Cardiac septum (tissue), 1 donor: ENCODE results near the gene FN3KRP. TPM values are rescaled to one million over a fixed set of nuclear protein-coding genes. Genes with fewer than 3 reads are reported as not detected.
A peak's percentile ranks its signal among the peaks of the same experiment; 100 is the strongest.
"Not testable (repeated sequence)": the region's sequence is repeated elsewhere in the genome, so short reads cannot be mapped to it uniquely, and the experiment has no call there.

ENCODE experiments used
- DNase-seq: peaks from one replicate; pipeline ENCODE4 v3.0.0-alpha.2; 2020; ENCODE audit warnings: low spot score
- intact Hi-C: fragments of 100-400 bp; cut with DNase I; formaldehyde crosslinking; loops from one replicate; pipeline ENCODE4 v1.14.0; 2022
- total RNA-seq: library from RNA; stranded (reverse); fragmentation: NEBNext Ultra II Directional; extraction: Animal tissue kit (Norgen Biotek cat#: 25700); gene quantifications from one replicate; pipeline ENCODE4 v1.2.1, GENCODE V29; 2021
- donor health status: DM: no; HTN: no; CAD: no.

FN3KRP gene
- total RNA-seq, 1 donor from 2014 or later: 16.2 TPM

DNA sequence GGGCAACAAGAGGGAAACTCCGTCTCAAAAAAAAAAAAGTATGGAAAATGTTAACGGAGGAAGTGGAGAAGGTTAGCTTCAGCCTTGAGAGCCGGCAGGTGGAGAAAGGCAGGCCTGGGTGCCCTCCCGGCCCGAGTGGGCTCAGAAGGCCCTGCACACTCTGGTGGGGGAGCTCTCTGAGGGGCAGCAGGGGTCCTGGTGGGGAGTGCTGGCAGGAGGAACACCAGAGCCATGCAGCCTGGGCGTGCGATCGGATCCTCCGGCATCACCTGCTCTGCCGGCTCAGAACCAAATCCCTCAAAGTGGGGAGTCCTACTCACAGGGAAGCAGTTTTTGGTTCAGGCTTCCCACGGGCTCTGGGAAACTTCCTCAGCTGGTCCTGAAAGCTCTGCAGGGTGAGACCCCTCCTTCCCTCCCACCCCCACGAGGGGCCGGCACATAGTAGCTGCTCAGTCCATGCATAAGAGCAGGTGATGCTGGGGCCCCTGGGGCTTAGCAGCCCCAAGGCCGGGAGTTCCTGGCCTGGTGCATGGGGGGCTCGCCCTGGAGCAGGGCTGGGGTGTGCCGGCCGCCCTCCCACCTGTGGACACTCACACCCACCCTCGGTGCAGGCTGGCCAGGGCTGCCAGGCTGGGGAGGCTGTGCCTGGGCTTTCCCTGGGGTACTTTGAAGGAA, 20.1 kb downstream of the FN3KRP start:
- DNase-seq: no peak

DNA sequence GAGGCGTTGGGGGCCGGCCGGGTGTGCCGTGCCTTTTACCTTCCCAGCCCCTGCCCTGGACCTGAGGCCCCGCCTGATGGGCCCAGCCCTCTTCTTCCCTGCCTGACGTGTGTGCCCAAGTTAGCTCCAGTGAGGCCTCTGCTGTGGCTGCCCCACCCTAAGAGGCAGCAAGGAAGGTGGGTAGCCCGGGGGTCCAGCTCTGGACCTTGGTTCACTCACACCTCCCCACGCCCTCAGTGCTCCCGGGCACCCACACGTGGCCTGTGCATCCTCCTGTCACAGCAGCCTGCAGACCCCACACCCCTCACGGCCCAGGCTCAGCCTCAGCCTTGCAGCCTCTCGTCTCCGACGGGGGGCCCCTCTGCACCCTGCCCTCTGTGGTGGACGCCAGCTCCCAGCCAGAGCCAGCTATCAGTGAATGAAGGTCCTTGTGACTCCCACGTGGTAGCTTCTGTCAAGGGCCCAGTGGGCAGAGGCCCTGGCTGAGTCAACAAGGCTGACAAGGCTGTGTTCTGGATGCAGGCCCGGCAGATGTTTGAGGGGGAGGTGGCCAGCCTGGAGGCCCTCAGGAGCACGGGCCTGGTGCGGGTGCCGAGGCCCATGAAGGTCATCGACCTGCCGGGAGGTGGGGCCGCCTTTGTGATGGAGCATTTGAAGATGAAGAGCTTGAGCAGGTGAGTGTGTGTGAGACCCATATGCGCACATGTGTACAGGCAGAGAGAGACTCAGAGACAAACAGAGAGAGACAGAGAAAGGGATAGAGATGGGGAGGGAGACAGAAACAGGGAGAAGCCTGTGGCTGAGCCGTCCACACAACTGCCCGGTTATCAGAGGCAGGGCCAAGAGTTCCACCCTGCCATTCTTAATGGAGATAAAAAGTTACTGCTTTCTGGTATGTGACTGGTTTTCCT, 21.7 kb downstream of the FN3KRP start:
- peak; percentile 91 for DNase-seq
- intact Hi-C loops: loop anchor here (5.0 kb wide), 1 partner anchor 71 kb away; no protein-coding TSS in a partner anchor

More for the DNA sequence above, 20.1 kb downstream of the FN3KRP start:
- intact Hi-C loops: loop anchor here (5.0 kb wide), 1 partner anchor 69 kb away; no protein-coding TSS in a partner anchor

DNA sequence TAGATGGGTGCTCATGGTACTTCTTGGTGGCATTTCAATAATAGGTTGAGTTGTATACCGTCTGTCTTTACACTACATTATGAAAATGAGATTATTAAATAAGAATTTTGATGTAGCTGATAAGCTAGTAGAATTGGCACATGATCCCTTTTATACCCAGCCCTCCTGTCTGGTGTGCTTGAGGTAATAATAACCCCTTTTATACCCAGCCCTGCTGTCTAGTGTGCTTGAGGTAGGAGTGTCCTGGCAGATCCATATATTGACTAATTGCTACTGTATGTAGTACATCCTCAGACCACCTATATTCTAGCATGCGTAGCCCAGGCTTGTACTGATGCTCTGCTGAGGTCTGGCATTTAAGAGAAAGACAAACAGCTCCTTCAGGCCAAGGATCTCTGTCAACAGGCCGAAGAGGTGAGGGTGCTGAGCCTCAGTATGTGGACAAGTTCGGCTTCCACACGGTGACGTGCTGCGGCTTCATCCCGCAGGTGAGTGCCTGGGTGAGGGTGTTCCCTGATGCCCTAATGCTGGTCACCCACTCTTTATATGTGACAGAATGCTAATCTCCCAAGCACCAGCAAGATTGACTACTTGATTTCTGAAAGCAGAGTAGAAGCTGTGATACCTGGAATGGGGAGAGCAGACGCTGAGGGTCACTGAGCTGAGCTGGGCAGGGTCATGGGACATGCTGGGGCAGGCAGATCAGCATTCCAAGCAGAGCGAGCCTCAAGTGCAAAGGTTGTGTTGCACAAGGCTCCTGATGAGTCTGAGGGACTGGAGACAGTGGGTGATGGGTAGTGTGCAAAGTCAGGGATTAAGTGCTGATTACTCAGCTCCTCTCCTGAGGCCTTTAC, 24.6 kb downstream of the FN3KRP start:
- no peak for DNase-seq
- intact Hi-C loops: no loop called here

DNA sequence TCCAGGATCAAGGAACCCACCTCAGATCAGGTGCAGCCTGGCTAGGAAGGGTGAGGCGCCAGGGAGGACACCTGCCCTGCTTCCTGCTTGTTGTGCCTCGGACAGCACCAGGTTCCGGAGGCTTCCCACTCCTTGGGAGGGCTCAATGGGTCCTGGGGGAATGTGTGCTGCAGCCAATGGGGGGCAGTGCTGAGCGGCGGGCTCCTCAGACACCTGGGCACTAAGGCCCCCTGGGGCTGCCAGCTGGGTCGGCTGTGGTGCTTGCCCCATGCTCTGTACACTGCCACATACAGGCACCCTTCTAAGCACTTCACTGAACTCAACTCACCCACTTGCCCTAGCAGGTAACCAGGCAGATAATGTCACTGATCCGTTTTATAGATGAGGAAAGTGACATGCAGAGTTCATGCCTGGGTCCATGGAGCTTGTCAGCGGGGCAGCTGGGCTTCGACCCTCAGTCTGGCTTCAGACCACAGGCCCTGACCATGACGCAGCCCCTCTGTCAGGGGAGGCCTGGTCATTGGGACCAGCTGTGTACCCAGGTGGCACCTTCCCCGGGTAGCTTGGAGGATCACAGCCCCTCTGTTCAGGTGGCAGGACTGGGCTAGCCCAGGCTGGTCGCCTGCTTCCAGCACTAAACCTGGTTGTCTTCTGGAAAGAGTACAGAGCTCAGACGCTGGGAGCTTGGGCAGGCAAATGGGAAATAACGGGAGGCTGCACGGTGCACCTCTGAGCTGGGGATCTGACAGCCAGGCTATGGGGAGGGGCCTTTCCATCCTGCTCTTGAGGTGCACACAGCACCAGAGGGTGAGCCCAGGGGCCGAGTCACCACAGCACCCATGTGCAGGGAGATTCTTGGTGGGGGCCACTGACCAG, 27.1 kb downstream of the FN3KRP start:
- intact Hi-C loops: no loop called here
- no peak for DNase-seq

DNA sequence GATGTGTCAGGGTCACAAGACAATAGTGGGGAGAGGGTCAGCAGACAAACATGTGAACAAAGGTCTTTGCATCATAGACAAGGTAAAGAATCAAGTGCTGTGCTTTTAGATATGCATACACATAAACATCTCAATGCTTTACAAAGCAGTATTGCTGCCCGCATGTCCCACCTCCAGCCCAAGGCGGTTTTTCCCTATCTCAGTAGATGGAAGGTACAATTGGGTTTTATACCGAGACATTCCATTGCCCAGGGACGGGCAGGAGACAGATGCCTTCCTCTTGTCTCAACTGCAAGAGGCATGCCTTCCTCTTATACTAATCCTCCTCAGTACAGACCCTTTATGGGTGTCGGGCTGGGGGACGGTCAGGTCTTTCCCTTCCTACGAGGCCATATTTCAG, 28.2 kb downstream of the FN3KRP start:
- not testable (repeated sequence) for DNase-seq

DNA sequence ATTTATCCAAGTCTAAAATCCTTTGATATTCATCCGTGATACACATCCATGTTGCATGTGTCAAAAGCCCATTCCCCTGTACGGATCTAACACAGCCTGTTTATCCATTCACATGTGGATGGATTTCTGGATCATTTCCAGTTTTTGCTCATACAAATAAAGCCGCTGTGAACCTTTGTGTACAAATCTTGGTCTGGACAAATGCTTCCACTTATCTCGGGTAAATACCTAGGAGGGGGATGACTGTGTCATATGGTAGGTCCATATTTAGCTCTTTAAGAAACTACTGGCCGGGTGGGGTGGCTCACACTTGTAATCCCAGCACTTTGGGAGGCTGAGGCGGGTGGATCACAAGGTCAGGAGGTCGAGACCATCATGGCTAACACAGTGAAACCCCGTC, 29.0 kb downstream of the FN3KRP start:
- intact Hi-C loops: no loop called here
- DNase-seq: no peak

More for the DNA sequence above, 28.2 kb downstream of the FN3KRP start:
- intact Hi-C loops: not testable (repeated sequence)

DNA sequence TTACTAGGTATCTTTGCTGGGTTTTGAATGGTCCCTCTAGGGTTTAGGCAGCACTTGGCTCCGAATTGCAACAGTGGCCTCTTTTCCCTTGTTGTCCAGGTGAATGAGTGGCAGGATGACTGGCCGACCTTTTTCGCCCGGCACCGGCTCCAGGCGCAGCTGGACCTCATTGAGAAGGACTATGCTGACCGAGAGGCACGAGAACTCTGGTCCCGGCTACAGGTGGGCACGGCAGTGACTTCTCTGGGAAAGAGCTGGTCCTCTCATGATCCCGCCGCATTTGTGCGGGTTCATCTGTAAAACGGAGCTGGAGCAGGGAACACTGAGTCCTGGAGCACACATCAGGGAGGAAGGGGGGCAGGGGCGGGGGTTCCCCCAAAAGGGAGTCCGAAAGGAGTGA, 32.2 kb downstream of the FN3KRP start:
- DNase-seq: no peak
- intact Hi-C loops: no loop called here

DNA sequence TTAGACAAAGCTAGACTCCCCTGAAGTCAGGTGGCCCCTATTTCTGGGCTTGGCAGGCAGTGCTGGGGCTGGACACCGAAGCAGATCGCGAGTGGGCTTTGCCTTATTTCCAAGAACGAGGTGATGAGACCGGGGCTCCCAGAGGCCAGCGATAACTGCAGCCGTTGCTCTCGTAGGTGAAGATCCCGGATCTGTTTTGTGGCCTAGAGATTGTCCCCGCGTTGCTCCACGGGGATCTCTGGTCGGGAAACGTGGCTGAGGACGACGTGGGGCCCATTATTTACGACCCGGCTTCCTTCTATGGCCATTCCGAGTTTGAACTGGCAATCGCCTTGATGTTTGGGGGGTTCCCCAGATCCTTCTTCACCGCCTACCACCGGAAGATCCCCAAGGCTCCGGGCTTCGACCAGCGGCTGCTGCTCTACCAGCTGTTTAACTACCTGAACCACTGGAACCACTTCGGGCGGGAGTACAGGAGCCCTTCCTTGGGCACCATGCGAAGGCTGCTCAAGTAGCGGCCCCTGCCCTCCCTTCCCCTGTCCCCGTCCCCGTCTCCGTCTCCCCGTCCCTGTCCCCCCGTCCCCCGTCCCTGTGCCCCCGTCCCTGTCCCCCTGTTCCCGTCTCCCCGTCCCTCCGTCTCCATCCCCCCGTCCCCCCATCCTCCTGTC, 33.9 kb downstream of the FN3KRP start:
- intact Hi-C loops: loop anchor here (5.0 kb wide), 2 partner anchors 33 to 103 kb away; partner anchors contain the start of genes FN3KRP and WDR45B
- DNase-seq: no peak

DNA sequence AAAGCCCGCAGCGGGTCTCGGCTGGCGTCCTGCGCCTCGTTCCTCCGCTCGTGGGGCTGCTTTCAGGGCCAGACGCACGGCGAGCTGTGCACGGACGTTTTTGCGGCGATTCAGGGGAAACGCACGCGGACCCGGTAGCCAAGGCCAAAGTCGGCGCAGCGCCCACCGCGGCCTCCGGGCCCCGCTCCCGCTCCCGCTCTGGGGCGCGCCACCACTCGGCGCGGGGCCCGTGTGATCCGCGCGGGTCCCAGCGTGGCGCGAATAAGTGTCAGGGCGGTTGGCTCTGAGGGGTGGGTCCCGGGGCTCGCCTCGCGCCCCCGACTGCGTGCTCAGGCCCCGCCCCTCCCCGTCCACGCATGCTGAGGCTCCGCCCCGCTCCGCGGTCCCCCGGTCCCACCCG, 34.7 kb downstream of the FN3KRP start:
- intact Hi-C loops: loop anchor here (5.0 kb wide), 2 partner anchors 34 to 104 kb away; partner anchors contain the start of genes FN3KRP and WDR45B
- DNase-seq: no peak

DNA sequence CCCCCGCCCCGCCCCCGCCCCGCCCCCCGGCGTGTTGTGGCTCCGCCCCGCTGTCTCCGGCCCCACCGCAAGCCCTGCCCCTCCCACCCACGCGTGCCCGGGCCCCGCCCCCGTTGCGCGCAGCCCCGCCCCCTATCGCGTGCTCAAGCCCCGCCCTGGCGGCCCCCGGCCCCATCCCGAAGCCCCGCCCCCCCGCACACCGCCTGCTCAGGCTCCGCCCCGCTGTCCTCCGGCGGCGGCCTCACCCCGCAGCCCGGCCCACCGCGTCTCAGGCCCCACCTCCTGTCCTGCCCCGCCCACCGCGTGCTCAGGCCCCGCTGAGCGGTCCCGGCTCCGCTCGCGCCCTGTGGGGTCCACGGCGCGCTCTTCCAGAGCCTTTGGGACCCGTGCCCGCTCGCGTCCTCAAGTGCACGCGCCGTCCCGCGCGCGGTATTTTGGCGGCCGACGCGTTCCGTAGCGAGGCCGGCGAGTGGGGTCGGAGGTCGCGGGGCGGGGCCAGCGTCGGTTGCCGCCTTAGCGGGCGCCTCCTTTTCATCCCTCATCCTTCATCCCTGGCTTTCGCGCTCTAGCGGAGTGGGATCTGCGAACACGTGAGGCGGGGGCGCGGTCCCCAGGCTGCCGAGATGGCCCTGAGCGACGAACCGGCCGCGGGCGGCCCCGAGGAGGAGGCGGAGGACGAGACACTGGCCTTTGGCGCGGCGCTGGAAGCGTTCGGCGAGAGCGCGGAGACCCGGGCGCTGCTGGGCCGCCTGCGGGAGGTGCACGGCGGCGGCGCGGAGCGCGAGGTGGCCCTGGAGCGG, 35.3 kb downstream of the FN3KRP start, which contains the start of gene TBCD:
TSS of gene TBCD (plus strand) at position 495 of the 800 bp plus-strand sequence. CDS start at position 624, 129 bp downstream.
- intact Hi-C loops: loop anchor here (5.0 kb wide), 2 partner anchors 34 to 104 kb away; partner anchors contain the start of genes FN3KRP and WDR45B
- DNase-seq: peak; percentile 92

DNA sequence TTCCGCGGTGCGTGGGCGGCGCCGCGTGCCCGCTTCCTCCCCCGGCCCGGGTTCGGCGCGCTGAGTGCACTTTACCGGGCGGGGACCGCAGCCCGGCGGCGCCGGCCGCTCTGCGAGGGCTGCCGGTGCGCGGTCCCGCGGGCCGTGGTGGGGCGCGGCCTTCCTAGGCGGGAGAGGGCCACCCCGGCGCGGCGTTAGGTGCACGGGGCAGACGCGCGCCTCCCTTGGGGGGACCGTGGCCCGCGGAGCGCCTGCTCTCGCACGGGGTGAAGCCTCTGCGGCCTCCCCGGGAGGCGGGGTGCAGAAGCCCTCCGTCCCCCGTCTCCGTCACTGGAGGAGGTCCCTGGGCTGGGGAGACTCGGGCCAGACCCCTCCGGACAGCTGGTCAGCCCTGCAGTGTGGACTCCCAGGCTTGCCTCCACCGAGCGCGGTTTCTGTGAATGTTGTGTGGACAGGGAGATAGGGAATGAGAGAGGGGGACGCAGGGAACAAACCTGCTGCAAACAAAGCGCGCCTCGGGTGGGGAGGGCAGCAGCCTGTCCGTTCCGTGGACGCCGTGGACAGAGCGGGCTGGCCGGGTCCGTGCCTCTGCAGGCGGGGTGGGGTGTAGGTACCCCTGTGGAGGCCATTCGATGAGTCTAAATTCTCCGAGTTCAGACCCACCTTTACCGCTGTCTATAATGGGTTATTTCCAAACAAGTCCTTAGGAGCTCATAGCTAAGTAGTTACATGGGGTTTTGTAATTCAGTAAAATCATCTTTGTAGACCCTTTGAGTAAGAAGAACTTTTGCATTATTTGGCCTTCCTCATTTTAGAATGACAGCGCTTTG, 36.1 kb downstream of the FN3KRP start:
- no peak for DNase-seq

DNA sequence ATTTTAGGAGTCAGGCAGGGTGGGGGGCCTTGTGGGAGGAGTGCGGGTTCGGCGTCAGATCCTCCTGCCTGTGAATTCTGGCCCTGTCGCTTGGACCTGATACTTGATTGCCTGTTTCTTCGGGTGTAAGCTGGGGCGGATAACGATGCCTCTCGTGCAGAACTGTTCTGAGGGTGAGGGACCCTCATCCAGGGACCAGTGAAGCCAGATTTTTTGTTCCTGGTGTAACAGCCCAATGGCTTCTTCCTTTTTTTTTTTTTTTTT, 36.6 kb downstream of the FN3KRP start:
- no peak for DNase-seq
- intact Hi-C loops: loop anchor here (5.0 kb wide), 2 partner anchors 36 to 106 kb away; partner anchors contain the start of genes FN3KRP and WDR45B

More for the DNA sequence above, 36.1 kb downstream of the FN3KRP start:
- intact Hi-C loops: loop anchor here (5.0 kb wide), 2 partner anchors 35 to 105 kb away; partner anchors contain the start of genes FN3KRP and WDR45B

DNA sequence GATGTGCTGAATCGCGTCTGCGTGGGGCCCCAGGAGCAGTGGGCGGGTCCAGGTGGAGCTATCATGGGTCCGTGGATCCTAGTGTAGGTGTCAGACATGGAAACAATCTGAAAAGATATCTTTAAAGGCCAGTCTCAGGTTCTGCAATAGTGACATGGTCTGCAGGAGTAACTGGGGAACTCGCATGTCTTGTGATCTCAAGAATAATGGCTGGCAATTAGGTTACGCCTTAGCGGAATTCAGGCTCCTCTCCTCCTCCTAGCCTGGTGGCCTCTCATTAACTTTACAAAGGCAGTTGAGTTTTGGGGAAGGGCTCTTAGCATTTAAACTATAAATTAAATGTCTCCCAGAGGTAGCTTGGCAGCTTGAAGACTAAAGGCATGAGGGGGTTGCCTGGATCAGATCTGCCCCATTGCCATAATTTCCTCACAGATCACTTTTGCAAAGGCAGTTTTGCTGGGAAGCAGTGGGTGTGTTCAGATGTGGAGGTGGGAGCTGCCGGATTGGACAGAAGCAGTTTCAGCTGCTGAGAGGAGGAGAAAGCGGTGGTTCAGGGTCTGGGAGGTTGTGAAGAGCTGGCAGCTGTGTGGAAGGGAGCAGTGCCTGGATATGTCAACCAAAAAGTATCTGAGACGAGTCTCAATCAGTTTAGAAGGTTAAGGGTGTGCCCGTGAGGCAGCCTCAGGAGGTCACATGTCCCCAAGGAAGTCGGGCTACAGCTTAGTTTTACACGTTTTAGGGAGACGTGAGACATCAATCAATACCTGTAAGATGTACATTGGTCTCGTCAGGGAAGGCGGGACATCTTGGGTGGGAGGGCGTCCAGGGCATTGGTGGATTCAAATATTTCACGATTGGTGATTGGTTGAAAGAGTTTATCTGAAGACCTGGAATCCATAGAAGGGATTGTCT, 38.0 kb downstream of the FN3KRP start:
- intact Hi-C loops: loop anchor here (5.0 kb wide), 2 partner anchors 37 to 107 kb away; partner anchors contain the start of genes FN3KRP and WDR45B

DNA sequence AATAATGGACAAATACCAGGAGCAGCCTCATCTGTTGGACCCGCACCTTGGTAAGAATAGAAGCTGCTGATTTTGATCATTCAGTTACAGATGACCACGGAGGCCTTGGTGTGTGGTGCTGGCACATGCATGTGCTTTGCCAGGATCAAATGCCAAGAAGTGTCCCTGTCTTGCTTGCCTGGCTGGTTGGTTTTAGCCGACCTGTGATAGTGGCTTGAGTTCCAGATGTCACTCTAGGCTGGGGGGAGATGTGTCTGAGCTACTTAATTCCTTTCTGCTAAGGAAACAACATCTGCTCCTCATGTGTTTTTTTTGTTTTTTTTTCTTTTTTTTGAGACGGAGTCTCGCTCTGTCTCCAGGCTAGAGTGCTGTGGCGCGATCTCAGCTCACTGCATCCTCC, 39.7 kb downstream of the FN3KRP start:
- intact Hi-C loops: no loop called here
- DNase-seq: no peak

More for the DNA sequence above, 38.0 kb downstream of the FN3KRP start:
- no peak for DNase-seq

DNA sequence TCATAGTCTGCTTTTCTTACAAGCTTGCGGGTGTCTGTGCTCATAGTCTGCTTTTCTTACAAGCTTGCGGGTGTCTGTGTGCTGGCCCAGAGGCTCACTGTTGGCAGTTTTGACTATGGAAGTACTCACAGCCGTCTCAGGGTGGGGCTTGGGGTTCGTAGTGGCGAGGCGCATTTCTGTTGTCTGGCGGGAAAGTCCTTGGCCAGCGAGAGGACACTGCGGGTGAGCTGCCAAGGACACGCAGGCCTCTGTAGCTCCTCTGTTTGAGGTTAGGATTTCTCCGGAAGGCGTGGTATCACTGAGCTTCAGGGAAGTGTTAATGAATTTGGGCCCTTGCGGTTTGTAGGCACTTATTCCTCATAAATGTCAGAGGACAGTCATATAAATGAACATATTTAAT, 48.9 kb downstream of the FN3KRP start:
- no peak for DNase-seq
- intact Hi-C loops: no loop called here
